Measurements from ENCODE around the gene EPHX1. TPM values are rescaled to one million over a fixed set of nuclear protein-coding genes. Genes with fewer than 3 reads are reported as not detected.

The EPHX1 gene
- total RNA-seq, 1 experiment from 2014 or later: 54.6 TPM

DNA sequence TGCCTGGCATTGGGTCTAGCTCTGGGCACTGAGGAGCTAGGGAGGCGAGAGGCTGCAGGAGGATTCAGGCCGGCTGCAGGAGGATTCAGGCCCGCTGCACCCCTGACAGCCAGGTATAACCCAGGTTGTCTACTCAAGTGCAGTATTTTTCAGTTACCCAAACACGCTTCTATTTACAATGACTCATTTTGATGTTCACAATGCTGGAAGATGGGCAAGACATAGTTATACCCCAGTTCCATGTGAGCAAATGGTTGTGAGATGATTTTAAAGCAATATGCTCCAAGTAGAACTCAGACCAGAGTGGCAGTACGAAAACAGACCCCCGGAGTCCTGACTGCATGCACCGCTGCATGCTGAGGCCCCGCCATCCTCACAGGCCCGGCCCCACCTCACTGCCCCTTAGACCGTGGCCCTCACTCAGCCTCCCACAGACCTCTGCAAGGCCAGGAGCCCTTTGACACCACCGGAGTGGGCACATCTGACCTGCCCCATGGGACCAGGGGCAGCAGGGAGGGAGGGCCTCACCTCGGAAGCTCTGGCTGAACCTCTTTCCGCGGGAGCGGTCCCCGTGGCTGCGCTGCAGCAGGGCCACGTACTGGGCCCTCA lies 78.5 kb downstream of the EPHX1 start:
- peak; percentile 53 for ATAC-seq
- no TSS peak for BruUV-seq (replicated peaks)
- peaks cover 5% of the 10 kb centered on the region; the same call in 1 of the 2 replicates for H3K79me2 ChIP-seq (ENCODE audit: low read length)
- POLR2A ChIA-PET (ENCODE audit: unreplicated experiment): no interaction called here
- peak; percentile 71 for DNase-seq
- no peaks in the 10 kb centered on the region for H3K27me3 ChIP-seq (ENCODE audit: low read length)
- TF ChIP-seq EZH2phosphoT487 (IDR thresholded peaks at IDR 0.05; ENCODE audit: borderline replicate concordance, low read length): no peak
- TF ChIP-seq, protein P1, sequence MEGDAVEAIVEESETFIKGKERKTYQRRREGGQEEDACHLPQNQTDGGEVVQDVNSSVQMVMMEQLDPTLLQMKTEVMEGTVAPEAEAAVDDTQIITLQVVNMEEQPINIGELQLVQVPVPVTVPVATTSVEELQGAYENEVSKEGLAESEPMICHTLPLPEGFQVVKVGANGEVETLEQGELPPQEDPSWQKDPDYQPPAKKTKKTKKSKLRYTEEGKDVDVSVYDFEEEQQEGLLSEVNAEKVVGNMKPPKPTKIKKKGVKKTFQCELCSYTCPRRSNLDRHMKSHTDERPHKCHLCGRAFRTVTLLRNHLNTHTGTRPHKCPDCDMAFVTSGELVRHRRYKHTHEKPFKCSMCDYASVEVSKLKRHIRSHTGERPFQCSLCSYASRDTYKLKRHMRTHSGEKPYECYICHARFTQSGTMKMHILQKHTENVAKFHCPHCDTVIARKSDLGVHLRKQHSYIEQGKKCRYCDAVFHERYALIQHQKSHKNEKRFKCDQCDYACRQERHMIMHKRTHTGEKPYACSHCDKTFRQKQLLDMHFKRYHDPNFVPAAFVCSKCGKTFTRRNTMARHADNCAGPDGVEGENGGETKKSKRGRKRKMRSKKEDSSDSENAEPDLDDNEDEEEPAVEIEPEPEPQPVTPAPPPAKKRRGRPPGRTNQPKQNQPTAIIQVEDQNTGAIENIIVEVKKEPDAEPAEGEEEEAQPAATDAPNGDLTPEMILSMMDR (conservative IDR thresholded peaks at IDR 0.05; ENCODE audit: low read depth, low read length): no peak
- TF ChIP-seq EZH2 (IDR thresholded peaks at IDR 0.05; ENCODE audit: low read length, unreplicated experiment): no peak
- CTCF ChIA-PET: no interaction called here
- no peaks in the 10 kb centered on the region for H3K9me2 ChIP-seq (replicated peaks; ENCODE audit: low read length)
- no peaks in the 10 kb centered on the region for H3F3A ChIP-seq (ENCODE audit: low read length, unreplicated experiment)
- no peaks in the 10 kb centered on the region for H3K9me3 ChIP-seq (ENCODE audit: low read length)
- H3K36me3 ChIP-seq (ENCODE audit: low read depth, low read length): no peaks in the 10 kb centered on the region
- H3K4me1 ChIP-seq (ENCODE audit: insufficient read depth, low read length): peaks cover 61% of the 10 kb centered on the region
- H3K27ac ChIP-seq (ENCODE audit: low read length): peak overlapping the region; percentile 53
- no peaks in the 10 kb centered on the region for H4K20me1 ChIP-seq (ENCODE audit: low read length)
- H3K9ac ChIP-seq (ENCODE audit: low read length): no peak overlapping the region; the same call in 1 of the 2 replicates
- H3K4me2 ChIP-seq (ENCODE audit: low read length): peak overlapping the region; percentile 49
- H3K4me3 ChIP-seq (ENCODE audit: low read length): no peak overlapping the region
- no peak overlapping the region for H2AFZ ChIP-seq (ENCODE audit: low read length)
- intact Hi-C loops (cut with micrococcal nuclease): no loop called here

DNA sequence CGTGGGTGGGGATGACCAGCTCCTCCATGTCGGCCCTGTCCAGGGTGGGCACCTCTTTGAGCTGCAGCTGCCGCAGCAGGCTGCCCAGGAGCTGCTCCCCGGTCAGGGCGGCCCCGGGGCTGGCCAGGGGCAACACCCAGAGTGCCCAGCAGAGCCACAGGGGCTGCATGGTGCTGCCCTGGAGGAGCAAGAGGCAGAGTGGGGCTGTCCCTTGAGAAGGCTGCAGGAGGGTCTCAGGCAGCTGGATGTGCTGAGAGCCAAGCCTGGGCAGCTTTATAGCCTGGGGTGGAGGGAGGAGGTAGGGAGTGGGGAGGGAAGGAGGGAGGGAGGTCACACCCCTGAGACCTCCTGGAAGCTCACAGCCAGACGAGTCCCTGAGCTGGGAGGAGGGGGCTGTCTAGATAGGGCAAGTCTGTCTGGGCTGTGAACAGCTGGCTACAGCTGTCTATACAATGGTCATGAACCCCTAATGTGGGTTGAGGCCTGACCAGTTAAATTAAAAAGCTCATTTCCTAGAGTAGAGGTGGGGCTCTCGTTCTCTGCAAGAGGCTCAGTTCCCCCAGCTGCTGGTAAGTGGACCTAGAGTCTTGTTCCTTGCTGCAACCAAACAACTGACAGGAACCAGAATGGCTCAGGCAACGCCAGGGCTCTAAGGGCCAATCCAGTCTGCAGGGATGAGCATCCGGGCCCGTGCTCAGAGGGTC lies 79.1 kb downstream of the EPHX1 start, which contains the start of gene LEFTY1:
LEFTY1 (minus strand) TSS at position 249 of the 704 bp plus-strand sequence; CDS start at position 169, 80 bp downstream.
- H3K27ac ChIP-seq (ENCODE audit: low read length): peak within 1 kb of the TSS; percentile 98
- no peaks in the 10 kb centered on the region for H4K20me1 ChIP-seq (ENCODE audit: low read length)
- H2AFZ ChIP-seq (ENCODE audit: low read length): no peak within 1 kb of the TSS
- TF ChIP-seq, protein P1 (conservative IDR thresholded peaks at IDR 0.05; ENCODE audit: low read depth, low read length): no peak
- no peak for TF ChIP-seq EZH2 (IDR thresholded peaks at IDR 0.05; ENCODE audit: low read length, unreplicated experiment)
- no peak for TF ChIP-seq EZH2phosphoT487 (IDR thresholded peaks at IDR 0.05; ENCODE audit: borderline replicate concordance, low read length)
- CTCF ChIA-PET: no interaction called here
- no peaks in the 10 kb centered on the region for H3K36me3 ChIP-seq (ENCODE audit: low read depth, low read length)
- BruUV-seq (replicated peaks): no TSS peak
- H3K4me3 ChIP-seq (ENCODE audit: low read length): no peak within 1 kb of the TSS
- peaks cover 56% of the 10 kb centered on the region for H3K4me1 ChIP-seq (ENCODE audit: insufficient read depth, low read length)
- ATAC-seq (no peak), DNase-seq (no peak)
- H3K9me3 ChIP-seq (ENCODE audit: low read length): no peaks in the 10 kb centered on the region
- intact Hi-C loops (cut with micrococcal nuclease): no loop called here
- H3K9ac ChIP-seq (ENCODE audit: low read length): peak within 1 kb of the TSS; percentile 14; the same call in 1 of the 2 replicates
- H3F3A ChIP-seq (ENCODE audit: low read length, unreplicated experiment): no peaks in the 10 kb centered on the region
- no peaks in the 10 kb centered on the region for H3K27me3 ChIP-seq (ENCODE audit: low read length)
- peak within 1 kb of the TSS; percentile 56 for H3K4me2 ChIP-seq (ENCODE audit: low read length)
- POLR2A ChIA-PET (ENCODE audit: unreplicated experiment): interaction anchor here (0.5 kb wide), 1 partner anchor 17 kb away, joined by 3 read pairs; no protein-coding TSS in a partner anchor
- H3K79me2 ChIP-seq (ENCODE audit: low read length): peaks cover under 1% of the 10 kb centered on the region; the same call in 1 of the 2 replicates
- no peaks in the 10 kb centered on the region for H3K9me2 ChIP-seq (replicated peaks; ENCODE audit: low read length)
